Globus pallidus (tissue), 1 donor: ENCODE data around the gene DOCK1.

Source experiments
- DNase-seq: peaks from one replicate; pipeline ENCODE4 v3.0.0-alpha.2; 2015; ENCODE audit warnings: low spot score

Gene DOCK1

DNA sequence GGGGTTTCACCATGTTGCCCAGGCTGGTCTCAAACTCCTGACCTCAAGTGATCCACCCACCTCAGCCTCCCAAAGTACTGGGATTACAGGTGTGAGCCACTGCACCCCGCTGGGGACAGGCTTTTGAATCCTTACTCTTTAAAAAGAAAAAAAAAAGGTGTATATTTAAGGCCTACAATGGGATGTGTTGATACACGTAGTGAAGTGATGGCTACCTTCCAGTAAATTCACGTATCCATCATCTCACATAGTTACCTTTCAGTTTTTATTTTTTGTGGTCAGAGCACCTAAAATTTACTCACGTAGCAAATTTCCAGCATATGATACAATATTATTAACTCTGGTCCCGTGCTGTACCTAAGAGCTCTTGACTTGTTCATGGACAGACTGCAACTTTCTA is 410.7 kb downstream of the DOCK1 start:
- no peak for DNase-seq

DNA sequence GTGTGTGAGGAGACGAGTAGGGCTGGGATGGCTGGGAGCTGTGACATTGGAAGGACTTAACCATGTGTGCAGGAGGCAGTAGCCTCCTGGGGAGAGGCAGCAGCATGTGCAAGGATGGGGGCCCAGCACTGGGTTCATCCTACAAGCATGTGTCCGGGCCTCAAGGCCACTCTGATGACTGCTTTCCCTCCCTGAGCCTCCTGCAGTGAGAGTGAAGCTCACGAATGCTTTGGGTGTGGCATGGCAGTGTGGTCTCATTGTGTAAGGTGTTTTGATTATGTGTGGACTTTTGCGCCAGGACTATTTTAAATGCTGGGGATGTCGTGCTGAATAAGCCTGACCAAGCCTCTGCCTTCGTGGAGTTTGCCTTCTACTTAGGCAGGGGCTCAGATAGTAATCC is 413.2 kb downstream of the DOCK1 start:
- DNase-seq, result no peak

DNA sequence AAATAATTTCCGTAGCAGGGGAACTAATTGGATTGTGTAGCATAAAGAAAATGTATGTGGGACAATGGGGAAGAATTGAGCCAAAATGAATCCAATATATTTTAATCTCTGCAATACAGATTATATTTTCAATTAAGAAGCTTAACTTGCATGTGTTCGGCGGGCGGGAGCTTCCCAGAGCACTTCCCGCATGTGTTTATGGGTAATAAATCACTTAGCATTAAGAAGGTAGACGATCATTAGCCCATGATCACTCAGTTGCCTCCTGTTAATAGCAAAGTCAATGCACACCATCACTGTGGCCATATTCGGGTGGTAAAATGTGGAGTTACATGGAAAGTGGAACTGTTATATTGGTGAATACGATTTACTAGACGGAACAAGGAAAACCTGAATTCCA is 414.0 kb downstream of the DOCK1 start:
- no peak for DNase-seq

DNA sequence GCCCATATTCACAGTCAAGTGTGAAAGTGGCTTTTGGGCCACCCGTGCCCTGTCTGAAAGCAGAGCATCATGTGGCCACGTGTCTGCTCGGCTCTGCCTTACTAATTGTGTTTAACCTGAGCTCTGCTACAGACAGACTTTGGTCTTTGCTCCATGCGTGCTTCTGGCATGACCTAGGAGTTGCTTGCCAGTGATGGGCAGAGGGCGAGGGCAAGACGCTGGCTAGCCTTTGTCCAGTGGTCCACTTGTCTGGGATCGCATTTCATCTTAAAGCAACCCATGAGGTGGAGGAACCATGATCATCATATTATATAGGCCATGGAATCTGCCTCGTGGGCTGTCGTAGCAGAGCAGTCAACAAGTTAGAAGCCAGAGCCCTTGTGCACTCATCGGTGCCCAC is 414.5 kb downstream of the DOCK1 start:
- DNase-seq, result no peak

- DNase-seq, result no peak
Observed at GRCh38 chr10:127320176-127320575, 414.9 kb downstream of the DOCK1 start.

- DNase-seq, result no peak
Observed at GRCh38 chr10:127322286-127322685, 417.1 kb downstream of the DOCK1 start.

DNA sequence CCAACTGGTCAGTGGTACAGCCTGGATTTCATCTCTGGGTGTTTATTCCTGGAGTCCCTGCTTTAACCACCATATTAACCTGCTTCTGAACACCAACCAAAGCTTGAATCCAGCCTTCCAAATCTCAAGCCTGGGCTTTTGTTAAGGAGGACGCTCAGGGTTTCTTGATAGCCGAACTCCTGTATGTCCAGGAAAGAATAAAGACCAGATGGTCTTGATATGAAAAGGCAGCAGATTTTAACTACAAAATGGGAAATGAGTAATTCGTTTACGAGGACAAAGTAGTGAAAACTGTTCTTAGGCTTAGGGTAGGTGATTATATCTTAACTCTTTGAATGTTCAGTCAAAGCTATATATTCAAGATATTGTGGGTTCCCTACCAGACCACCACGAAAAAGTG is 420.3 kb downstream of the DOCK1 start:
- DNase-seq, result no peak

DNA sequence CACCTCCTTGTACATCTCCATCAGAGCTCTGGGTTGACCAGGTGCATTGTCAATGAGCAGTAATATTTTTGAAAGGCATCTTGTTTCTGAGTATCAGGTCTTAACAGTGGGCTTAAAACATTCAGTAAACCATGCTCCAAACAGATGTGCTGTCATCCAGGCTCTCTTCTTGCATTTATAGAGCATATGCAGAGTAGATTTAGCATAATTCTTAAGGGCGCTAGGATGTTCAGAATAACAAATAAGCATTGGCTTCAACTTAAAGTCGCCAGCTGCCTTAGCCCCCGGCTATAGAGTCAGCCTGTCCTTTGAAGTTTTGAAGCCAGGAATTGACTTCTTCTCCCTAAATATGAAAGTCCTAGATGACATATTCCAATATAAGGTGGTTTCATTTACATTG is 421.7 kb downstream of the DOCK1 start:
- no peak for DNase-seq

GRCh38 chr10:127331696-127332095 is 426.5 kb downstream of the DOCK1 start:
- DNase-seq, result no peak

- no peak for DNase-seq
Observed at GRCh38 chr10:127332631-127333030, 427.4 kb downstream of the DOCK1 start.

DNA sequence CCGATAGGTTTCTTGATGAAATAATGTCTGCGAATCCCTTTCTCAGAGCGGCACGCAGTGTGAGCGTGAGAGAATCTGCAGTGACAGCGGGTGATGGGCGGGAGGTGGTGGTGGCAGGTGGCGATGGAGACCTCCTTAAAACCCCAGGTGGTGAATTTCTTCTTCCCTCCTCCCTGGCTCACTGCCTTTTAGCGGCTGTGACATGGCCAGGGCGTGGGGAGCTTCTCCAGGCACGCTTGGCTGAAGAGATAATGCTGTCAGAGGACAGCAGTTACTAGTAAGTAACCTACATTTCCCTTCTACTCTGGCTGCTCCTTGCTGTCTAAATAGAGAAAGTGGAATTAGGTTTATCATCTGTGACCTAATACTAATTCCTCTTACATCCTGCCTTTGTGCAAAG is 432.6 kb downstream of the DOCK1 start:
- DNase-seq, result no peak

DNA sequence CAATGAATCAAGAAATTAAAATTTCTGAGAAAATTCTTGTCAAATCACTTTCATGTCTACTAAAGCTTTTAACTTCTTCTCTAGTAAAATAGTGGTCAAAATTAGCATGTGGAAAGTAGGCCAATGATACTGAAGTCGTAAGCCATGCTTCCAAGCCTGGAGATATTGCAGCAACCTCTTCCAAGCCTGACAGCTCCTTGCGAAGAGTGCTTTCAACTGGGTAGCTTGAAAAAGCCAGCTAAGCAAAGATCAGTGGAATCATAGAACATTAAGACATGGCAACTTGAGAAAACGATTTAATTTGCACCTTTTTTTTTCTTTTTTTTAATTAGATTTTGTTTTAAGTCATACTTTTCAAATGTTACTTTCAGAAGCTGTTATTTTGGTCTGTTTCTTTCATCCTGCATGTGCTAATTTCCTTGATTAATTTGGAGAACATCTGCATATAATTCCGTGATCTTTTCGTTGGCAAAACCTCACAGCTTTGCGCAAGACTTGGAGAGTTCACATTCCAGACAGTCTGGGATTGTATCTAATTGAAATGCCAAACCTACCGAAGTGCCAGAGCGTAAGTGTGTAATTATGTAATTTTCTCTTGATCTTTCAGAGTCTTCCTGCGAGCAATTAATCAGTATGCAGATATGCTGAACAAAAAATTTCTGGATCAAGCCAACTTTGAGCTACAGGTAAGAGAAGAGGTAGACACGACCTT is 433.3 kb downstream of the DOCK1 start:
- no peak for DNase-seq

DNA sequence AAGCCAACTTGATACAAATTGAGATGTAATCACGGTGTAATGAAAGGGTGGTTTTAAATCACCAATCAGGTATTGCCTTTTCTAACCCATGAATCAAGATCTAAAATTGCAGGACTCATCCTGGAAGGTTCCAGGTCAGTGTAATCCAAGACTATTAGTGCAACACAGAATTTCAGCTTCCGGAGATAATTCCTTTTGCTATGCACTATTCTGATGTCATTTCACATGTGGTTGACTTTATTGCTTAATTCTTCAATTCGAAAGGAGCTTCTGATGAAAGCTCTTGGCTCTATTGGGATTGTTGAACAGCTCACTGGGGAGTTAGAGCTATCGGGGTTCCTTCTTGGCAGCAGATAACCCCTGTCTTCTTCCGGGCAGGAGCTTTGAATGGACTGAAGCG is 438.6 kb downstream of the DOCK1 start:
- no peak for DNase-seq

GRCh38 chr10:127344346-127344745 is 439.1 kb downstream of the DOCK1 start:
- no peak for DNase-seq

DNA sequence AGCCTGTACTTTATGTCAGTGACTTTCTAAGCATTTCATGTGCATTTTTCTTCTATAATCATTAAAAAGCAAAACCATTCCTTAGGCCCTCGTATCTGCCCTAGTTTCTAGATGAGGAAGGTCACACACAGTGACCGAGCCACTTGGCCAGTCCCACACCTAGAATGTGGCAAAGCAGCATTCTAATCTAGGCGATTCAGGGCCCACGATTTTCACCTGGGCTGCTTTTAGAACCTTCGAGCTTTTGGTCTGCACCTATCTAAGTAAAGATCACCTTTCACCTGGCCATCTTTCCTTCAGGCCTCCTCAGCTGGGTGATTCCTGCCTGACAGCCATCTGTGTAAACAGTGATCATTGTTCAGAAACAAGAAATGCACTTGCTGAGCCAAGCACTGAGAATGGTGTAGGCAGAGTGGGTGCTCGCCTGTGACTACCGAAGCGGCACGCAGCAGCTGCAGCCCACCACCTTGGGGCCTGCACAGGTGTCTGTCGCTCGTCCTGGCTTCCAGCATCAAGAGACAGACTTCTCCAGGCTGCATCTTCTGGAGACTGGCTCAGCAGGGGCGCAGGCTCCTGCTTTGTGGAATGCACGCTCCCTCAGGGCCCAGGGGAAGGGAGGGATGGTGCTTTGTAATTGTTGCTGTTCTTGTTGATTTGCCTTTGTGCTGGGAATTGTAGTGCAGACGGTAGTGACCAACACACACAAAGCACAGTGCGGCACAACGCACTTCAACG is 440.2 kb downstream of the DOCK1 start:
- no peak for DNase-seq

DNA sequence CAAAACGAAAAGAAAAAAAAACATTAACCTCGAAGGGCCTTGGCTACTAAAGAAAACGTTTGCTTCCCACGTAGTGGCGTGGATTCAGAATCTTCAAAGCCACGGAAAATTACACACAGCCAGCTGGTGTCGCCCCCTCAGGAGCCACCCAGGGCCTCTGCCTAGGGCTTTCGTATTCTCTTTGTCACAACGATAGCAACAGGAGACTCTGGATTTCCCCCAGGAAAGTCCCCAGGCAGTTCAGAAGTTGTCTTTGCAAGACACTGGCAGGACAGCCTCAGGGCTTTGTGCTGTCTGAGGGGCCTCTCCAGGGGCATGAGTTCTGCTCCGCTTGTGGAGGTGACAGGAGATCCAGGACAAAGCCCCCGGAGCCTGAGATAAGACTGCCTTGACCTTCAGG is 441.4 kb downstream of the DOCK1 start:
- DNase-seq, result no peak

GRCh38 chr10:127347202-127347959 is 442.2 kb downstream of the DOCK1 start:
- DNase-seq, result no peak

GRCh38 chr10:127349737-127350136 is 444.5 kb downstream of the DOCK1 start:
- no peak for DNase-seq

GRCh38 chr10:127351542-127351941 is 446.3 kb downstream of the DOCK1 start:
- DNase-seq, result no peak

GRCh38 chr10:127353544-127353943 is 448.3 kb downstream of the DOCK1 start:
- no peak for DNase-seq

GRCh38 chr10:127354255-127354654 is 449.0 kb downstream of the DOCK1 start:
- DNase-seq, result no peak

- no peak for DNase-seq
Observed at GRCh38 chr10:127354992-127355391, 449.8 kb downstream of the DOCK1 start.

GRCh38 chr10:127356360-127356759 is 451.1 kb downstream of the DOCK1 start:
- no peak for DNase-seq
